GM12892 (cell line): ENCODE data around the gene C3orf20.

ENCODE experiments used
- POLR2AphosphoS5 ChIP-seq: IDR thresholded peaks from 2 replicates; pipeline ENCODE4 v1.6.1; 2011; ENCODE audit warnings: low read depth, low read length, control low read depth
- TAF1 ChIP-seq: IDR thresholded peaks from 2 replicates; pipeline ENCODE4 v1.6.1; 2011; ENCODE audit warnings: low read depth, mild to moderate bottlenecking, control low read depth, low read length, borderline replicate concordance

DNA sequence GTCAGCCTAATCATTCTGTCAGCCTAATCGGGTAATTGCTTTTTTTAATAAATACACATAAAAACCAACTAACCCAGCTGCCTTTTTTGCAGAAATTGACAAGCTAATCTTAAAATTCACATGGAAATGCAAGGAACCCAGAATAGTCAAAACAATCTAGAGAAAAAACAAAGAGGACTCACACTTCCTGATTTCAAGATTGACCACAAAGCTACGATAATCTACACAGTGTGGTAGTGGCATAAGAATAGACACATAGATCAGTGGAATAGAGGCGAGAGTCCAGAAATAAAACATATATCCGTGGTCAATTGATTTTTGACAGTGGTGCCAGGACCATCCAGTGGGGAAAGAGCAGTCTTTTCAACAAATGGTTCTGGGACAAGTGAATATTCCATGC, 2.4 kb upstream of the C3orf20 start:
- TF ChIP-seq POLR2AphosphoS5 (no peak), TAF1 (no peak)
